ENCODE results near the gene YPEL4.

GRCh38 chr11:57640068-57640800 is 9.5 kb downstream of the YPEL4 start:
- TF ChIP-seq POLR2AphosphoS5 (IDR thresholded peaks at IDR 0.05; ENCODE audit: low read depth, low read length): no peak
- TF ChIP-seq CTCF (IDR thresholded peaks at IDR 0.05): no peak
- TF ChIP-seq, protein P1, sequence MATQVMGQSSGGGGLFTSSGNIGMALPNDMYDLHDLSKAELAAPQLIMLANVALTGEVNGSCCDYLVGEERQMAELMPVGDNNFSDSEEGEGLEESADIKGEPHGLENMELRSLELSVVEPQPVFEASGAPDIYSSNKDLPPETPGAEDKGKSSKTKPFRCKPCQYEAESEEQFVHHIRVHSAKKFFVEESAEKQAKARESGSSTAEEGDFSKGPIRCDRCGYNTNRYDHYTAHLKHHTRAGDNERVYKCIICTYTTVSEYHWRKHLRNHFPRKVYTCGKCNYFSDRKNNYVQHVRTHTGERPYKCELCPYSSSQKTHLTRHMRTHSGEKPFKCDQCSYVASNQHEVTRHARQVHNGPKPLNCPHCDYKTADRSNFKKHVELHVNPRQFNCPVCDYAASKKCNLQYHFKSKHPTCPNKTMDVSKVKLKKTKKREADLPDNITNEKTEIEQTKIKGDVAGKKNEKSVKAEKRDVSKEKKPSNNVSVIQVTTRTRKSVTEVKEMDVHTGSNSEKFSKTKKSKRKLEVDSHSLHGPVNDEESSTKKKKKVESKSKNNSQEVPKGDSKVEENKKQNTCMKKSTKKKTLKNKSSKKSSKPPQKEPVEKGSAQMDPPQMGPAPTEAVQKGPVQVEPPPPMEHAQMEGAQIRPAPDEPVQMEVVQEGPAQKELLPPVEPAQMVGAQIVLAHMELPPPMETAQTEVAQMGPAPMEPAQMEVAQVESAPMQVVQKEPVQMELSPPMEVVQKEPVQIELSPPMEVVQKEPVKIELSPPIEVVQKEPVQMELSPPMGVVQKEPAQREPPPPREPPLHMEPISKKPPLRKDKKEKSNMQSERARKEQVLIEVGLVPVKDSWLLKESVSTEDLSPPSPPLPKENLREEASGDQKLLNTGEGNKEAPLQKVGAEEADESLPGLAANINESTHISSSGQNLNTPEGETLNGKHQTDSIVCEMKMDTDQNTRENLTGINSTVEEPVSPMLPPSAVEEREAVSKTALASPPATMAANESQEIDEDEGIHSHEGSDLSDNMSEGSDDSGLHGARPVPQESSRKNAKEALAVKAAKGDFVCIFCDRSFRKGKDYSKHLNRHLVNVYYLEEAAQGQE (IDR thresholded peaks at IDR 0.05; ENCODE audit: insufficient read depth in 1 of 2, low read depth in 2 of 2, low read length in 1 of 2): no peak
